ENCODE data around the gene RBM43. TPM values are rescaled to one million over a fixed set of nuclear protein-coding genes. Genes with fewer than 3 reads are reported as not detected.

The RBM43 gene
- total RNA-seq, 1 experiment from 2014 or later = 3.7 TPM

DNA sequence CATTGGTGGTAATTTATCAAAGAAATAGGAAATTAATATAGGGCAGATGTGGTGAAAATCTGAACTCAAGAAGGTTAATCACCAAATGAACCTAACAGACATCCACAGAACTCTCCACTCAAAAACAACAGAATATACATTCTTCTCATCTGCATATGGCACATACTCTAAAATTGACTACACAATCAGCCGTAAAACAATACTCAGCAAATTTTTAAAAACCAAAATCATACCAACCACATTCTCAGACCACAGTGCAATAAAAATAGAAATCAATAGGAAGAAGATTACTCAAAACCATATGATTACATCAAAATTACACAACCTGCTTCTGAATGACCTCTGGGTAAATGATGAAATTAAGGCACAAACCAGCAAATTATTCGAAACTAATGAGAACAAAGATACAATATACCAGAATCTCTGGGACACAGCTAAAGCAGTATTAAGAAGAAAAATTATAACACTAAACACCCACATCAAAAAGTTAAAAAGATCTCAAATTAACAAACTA, 31.0 kb downstream of the RBM43 start:
- Histone ChIP-seq H3K4me1 (replicated peaks) (no peaks in the 10 kb centered on the region), H3K27ac (no peak overlapping the region), H3K27me3 (replicated peaks) (no peaks in the 10 kb centered on the region), H3K36me3 (no peaks in the 10 kb centered on the region), H3K4me3 (no peak overlapping the region), H3K9me3 (replicated peaks) (no peaks in the 10 kb centered on the region)
- no peak for DNase-seq (ENCODE audit: low read depth in 1 of 2, low spot score in 2 of 2)

DNA sequence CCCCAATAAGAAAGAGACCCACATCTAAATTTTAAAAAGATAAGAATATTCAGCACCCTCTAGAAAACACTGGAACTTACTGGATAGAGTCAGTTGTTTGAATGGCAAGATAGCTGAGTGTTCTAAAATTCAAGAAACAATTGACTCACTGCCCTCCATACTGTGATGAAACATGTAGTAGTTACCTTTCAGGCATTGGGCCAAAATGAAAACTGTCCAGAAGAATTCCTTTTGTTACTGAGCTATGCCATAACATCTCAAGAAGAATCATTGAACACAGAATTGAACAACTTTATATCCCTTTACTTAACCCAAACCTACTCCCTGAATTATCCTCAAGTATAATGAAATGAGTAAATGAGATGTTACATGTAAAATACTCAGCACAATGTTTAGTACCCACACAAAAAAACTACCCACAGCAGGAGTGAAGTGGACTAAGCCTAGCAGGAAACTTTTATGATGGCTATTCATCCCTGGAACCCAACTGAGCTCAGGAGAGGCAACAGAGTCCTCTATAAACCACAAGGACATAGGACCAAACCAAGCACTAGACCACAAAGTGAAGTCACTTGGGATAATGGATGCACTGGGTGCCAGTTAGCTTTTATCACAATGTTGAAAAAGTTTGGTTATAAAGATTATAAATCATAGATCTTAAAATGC, 32.7 kb downstream of the RBM43 start:
- Histone ChIP-seq H3K4me3 (no peak overlapping the region), H3K27ac (no peak overlapping the region), H3K4me1 (replicated peaks) (no peaks in the 10 kb centered on the region), H3K9me3 (replicated peaks) (no peaks in the 10 kb centered on the region), H3K36me3 (no peaks in the 10 kb centered on the region), H3K27me3 (replicated peaks) (no peaks in the 10 kb centered on the region)
- DNase-seq (ENCODE audit: low read depth in 1 of 2, low spot score in 2 of 2) = no peak

DNA sequence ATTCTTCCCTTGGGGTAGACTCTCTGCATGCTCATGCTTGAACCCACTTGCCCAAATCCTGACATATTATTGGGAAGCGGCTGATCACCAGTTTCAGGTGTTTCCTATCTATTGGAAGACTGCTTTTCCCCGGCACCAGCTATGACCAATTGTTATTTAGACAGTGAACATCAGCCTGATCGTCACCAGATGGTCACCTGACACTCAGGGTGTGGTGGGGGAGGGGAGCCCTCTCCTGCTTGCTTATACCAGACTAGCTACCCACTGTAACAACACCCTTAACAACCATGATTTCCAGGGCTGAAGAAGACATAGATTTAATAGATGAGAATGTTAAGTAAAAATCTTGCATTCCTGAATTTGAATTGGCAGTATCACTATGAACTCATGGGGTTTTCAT, 44.3 kb downstream of the RBM43 start:
- no peaks in the 10 kb centered on the region for H3K4me1 ChIP-seq (replicated peaks)
- H3K27ac ChIP-seq = no peak overlapping the region
- H3K9me3 ChIP-seq (replicated peaks) = no peaks in the 10 kb centered on the region
- DNase-seq (ENCODE audit: low read depth in 1 of 2, low spot score in 2 of 2) = no peak
- no peaks in the 10 kb centered on the region for H3K27me3 ChIP-seq (replicated peaks)
- no peaks in the 10 kb centered on the region for H3K36me3 ChIP-seq
- H3K4me3 ChIP-seq = no peak overlapping the region

DNA sequence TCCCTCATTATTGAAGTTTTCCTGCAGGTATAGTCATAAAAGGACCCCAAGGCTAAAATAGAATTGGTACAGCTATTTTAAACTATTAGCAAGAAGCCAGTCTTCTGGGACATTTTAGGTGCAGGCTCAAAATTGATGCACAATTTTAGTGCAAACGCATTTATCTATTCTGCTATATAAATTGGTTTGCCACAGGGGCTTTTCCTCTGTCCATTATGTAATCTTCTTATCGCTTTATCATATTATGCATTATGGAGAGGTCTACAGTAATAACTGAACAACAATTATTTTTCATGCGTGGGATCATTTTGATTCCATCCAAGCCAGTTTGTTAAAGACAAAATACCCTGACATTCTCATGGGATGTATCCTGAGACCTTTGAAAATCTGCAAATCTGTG, 54.6 kb downstream of the RBM43 start:
- DNase-seq (ENCODE audit: low read depth in 1 of 2, low spot score in 2 of 2) = no peak
- no peaks in the 10 kb centered on the region for H3K27me3 ChIP-seq (replicated peaks)
- peaks cover 6% of the 10 kb centered on the region for H3K4me1 ChIP-seq (replicated peaks)
- H3K36me3 ChIP-seq = no peaks in the 10 kb centered on the region
- H3K27ac ChIP-seq = no peak overlapping the region
- H3K9me3 ChIP-seq (replicated peaks) = no peaks in the 10 kb centered on the region
- H3K4me3 ChIP-seq = no peak overlapping the region

DNA sequence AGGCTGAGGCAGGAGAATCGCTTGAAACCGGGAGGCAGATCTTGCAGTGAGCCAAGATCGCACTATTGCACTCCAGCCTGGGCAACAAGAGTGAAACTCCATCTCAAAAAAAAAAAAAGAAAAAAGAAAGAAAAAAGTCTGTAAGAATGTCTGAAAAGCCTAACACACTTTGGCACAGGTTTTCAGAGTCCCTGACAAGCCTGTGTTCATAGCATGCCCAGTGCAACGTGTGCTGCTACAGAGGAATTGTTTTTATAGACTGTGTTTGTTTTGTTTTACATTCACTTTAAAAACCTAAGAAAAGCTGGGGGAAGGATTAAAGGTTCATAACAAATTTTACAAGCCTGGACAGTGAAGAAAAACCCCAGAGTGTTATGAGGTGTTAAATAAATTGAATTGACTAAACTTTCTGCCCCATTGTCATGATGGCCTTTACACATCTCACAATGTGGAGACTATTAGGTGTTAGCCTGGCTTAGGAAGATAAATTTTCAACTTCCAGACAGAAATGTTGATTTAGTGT, 55.2 kb downstream of the RBM43 start:
- no peak for DNase-seq (ENCODE audit: low read depth in 1 of 2, low spot score in 2 of 2)

DNA sequence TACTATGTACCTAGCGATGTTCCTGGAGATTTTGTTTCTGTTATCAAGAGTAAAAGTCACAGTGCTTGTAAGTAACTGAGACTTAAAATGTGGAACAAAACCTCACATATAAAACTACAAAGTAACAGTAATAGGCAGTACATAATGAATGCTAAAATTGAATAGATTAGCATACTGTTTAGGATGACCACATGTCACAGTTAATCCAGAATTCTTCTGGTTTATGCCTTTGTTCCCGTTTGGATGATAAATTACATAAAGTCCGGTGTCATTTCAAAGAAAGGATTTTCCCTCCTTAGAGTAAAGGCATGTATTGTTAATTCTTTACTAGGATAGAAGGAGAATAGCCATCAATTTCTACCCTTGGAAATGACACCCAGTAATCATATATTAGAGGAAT, 56.1 kb downstream of the RBM43 start:
- no peak overlapping the region for H3K4me3 ChIP-seq
- no peaks in the 10 kb centered on the region for H3K27me3 ChIP-seq (replicated peaks)
- no peak for DNase-seq (ENCODE audit: low read depth in 1 of 2, low spot score in 2 of 2)
- no peaks in the 10 kb centered on the region for H3K9me3 ChIP-seq (replicated peaks)
- no peaks in the 10 kb centered on the region for H3K36me3 ChIP-seq
- H3K4me1 ChIP-seq (replicated peaks) = peaks cover under 1% of the 10 kb centered on the region; the same call in 1 of the 2 replicates
- H3K27ac ChIP-seq = no peak overlapping the region

More for the DNA sequence above, 55.2 kb downstream of the RBM43 start:
- peaks cover 6% of the 10 kb centered on the region for H3K4me1 ChIP-seq (replicated peaks)
- H3K4me3 ChIP-seq = no peak overlapping the region
- no peaks in the 10 kb centered on the region for H3K9me3 ChIP-seq (replicated peaks)
- H3K27ac ChIP-seq = no peak overlapping the region
- no peaks in the 10 kb centered on the region for H3K27me3 ChIP-seq (replicated peaks)
- H3K36me3 ChIP-seq = no peaks in the 10 kb centered on the region

DNA sequence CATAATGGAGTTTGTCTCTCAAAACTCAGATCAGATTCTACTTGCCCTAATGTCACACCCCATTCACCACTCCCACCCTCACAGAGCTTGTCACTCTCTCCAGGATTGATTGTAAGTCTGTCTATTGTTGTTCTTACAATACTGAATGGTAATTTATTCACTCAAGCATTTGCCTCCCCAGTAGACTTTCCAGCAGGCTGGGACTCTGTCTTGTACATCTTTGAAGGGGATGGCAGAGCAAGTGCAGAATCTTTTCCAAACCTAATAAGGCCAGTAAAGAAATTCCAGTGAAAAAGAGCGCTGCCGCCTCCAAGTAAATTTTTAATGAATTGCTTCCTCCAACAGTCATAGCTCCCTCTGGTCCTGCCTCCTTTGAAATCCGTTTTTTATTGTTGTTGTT, 56.9 kb downstream of the RBM43 start:
- Histone ChIP-seq H3K36me3 (no peaks in the 10 kb centered on the region), H3K4me1 (replicated peaks) (no peaks in the 10 kb centered on the region), H3K27me3 (replicated peaks) (no peaks in the 10 kb centered on the region), H3K27ac (no peak overlapping the region), H3K4me3 (no peak overlapping the region), H3K9me3 (replicated peaks) (no peaks in the 10 kb centered on the region)
- DNase-seq (ENCODE audit: low read depth in 1 of 2, low spot score in 2 of 2) = no peak

DNA sequence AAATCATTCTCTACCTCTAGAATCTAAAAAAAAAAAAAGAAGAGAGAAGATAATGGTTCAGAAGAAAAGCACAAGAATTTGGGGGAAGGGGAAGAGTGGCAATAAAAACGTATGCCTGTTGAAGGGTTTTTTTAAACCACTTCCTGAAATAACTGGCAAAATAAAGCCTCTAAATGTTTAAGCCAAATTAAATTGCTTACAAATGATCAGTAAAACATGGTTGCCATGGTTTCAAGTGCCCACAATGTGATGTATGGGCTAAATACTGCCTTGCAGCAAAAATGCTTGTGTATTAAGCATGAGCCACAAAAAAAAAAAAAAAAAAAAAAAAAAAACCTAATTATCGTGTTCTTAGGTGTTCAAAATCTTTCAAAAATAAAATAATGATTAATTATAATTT, 60.8 kb downstream of the RBM43 start:
- no peaks in the 10 kb centered on the region for H3K9me3 ChIP-seq (replicated peaks)
- DNase-seq (ENCODE audit: low read depth in 1 of 2, low spot score in 2 of 2) = no peak
- no peaks in the 10 kb centered on the region for H3K4me1 ChIP-seq (replicated peaks)
- H3K36me3 ChIP-seq = no peaks in the 10 kb centered on the region
- no peak overlapping the region for H3K27ac ChIP-seq
- no peaks in the 10 kb centered on the region for H3K27me3 ChIP-seq (replicated peaks)
- H3K4me3 ChIP-seq = no peak overlapping the region

DNA sequence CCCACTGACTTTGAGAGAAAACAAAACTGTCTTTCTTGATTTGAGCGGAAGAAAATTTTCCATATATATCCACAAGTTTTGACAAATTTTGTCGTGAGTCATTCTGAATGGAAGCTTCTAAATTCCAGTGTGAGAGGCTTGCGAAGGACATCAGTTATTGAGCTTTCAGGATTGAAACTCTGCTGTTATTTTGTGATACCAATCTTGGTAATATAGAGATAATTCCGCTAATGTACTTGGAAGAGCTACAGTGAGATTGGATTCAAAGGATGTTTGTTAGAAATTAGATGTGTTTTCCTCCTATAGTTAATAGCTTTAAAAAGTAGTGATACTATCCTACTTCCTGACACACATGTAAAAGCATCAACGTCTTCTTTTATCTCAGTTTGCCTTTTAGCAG, 61.4 kb downstream of the RBM43 start:
- H3K36me3 ChIP-seq = no peaks in the 10 kb centered on the region
- DNase-seq (ENCODE audit: low read depth in 1 of 2, low spot score in 2 of 2) = no peak

DNA sequence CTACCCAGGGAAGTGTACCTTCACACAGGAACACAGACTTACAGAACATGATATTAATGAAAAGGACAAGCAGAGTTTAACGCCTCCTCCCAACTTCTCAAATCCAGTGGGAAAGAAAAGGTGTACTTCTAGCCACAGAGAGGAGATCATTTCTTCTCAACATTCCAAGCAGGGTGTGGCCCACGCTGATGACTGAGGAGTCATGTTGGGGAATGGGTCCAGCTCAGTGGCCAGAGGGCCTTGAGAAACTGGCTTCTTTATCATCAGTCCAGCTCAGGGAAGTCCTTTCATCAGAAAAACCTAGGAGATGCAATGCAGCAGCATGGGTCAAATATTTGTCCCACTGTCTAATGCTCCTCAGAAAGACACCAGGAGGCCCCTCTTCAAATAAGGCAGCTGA, 63.0 kb downstream of the RBM43 start:
- H3K9me3 ChIP-seq (replicated peaks) = no peaks in the 10 kb centered on the region
- no peak for DNase-seq (ENCODE audit: low read depth in 1 of 2, low spot score in 2 of 2)
- H3K27ac ChIP-seq = no peak overlapping the region
- no peak overlapping the region for H3K4me3 ChIP-seq
- H3K27me3 ChIP-seq (replicated peaks) = no peaks in the 10 kb centered on the region
- no peaks in the 10 kb centered on the region for H3K36me3 ChIP-seq
- H3K4me1 ChIP-seq (replicated peaks) = no peaks in the 10 kb centered on the region

More for the DNA sequence above, 61.4 kb downstream of the RBM43 start:
- Histone ChIP-seq H3K27ac (no peak overlapping the region), H3K27me3 (replicated peaks) (no peaks in the 10 kb centered on the region), H3K9me3 (replicated peaks) (no peaks in the 10 kb centered on the region), H3K4me3 (no peak overlapping the region), H3K4me1 (replicated peaks) (no peaks in the 10 kb centered on the region)

Other genes starting within 250 kb of the RBM43 start
- 15.3 and 25.8 TPM in 2 replicates for gene NMI, start 27.8 kb upstream of the RBM43 start, total RNA-seq (2014; rRNA removed; shearing (Covaris generic))
- gene TNFAIP6, start 95.7 kb upstream of the RBM43 start, total RNA-seq (2014; rRNA removed; shearing (Covaris generic)) = 1.3 and 1.5 TPM in 2 replicates
- 48.1 and 52.4 TPM in 2 replicates for gene RIF1, start 148.0 kb upstream of the RBM43 start, total RNA-seq (2014; rRNA removed; shearing (Covaris generic))